GM23338 (cell line): ENCODE data around the gene TM4SF5. TPM values are rescaled to one million over a fixed set of nuclear protein-coding genes. Genes with fewer than 3 reads are reported as not detected.

Experiments
- ATAC-seq: fragments of 200-7000 bp; cut with Tn5 transposase; 3 replicates; pipeline ENCODE4 v1.9.1; 2020
- DNase-seq: peaks from one replicate; pipeline ENCODE4 v3.0.0-alpha.2; 2015; ENCODE audit warnings: low spot score
- H2AFZ ChIP-seq: fragments of 200-600 bp; sonication (generic); 2 replicates; pipeline ENCODE4 v1.8.0; 2016; ENCODE audit warnings: antibody characterized with exemption, mild to moderate bottlenecking, moderate library complexity
- H3F3A ChIP-seq: fragments of 200-600 bp; sonication (generic); replicated peaks from 2 replicates; pipeline ENCODE4 v1.8.0; 2017; ENCODE audit warnings: antibody characterized with exemption, mixed run types, low read depth
- H3K27ac ChIP-seq: fragments of 200-600 bp; sonication (generic); 2 replicates; pipeline ENCODE4 v1.6.1; 2016; ENCODE audit warnings: low read depth
- H3K27me3 ChIP-seq: fragments of 200-600 bp; sonication (generic); 2 replicates; pipeline ENCODE4 v1.8.0; 2016; ENCODE audit warnings: mild to moderate bottlenecking, mixed run types, moderate library complexity; ENCODE audit not compliant: insufficient read depth
- H3K36me3 ChIP-seq: fragments of 200-600 bp; sonication (generic); 2 replicates; pipeline ENCODE4 v1.8.0; 2016; ENCODE audit warnings: mild to moderate bottlenecking; ENCODE audit not compliant: insufficient read depth
- H3K4me1 ChIP-seq: fragments of 200-600 bp; sonication (generic); 2 replicates; pipeline ENCODE4 v1.8.0; 2016; ENCODE audit warnings: mild to moderate bottlenecking, moderate library complexity; ENCODE audit not compliant: insufficient read depth
- H3K4me2 ChIP-seq: fragments of 200-600 bp; sonication (generic); 2 replicates; pipeline ENCODE4 v1.7.1; 2017; ENCODE audit warnings: mixed run types
- H3K4me3 ChIP-seq: fragments of 200-600 bp; sonication (generic); 2 replicates; pipeline ENCODE4 v1.6.1; 2016; ENCODE audit warnings: mixed run types
- H3K79me2 ChIP-seq: fragments of 200-600 bp; sonication (generic); replicated peaks from 2 replicates; pipeline ENCODE4 v1.8.0; 2017; ENCODE audit warnings: mild to moderate bottlenecking; ENCODE audit not compliant: insufficient read depth
- H3K9me2 ChIP-seq: fragments of 200-600 bp; sonication (generic); 2 replicates; pipeline ENCODE4 v1.8.0; 2017; ENCODE audit not compliant: insufficient read depth
- H4K20me1 ChIP-seq: fragments of 200-600 bp; sonication (generic); replicated peaks from 2 replicates; pipeline ENCODE4 v1.8.0; 2017; ENCODE audit warnings: mild to moderate bottlenecking; ENCODE audit not compliant: insufficient read depth
- H3K27ac Mint-ChIP-seq: 2 replicates; pipeline ENCODE4 v1.8.0; 2020; ENCODE audit warnings: inconsistent platforms, mild to moderate bottlenecking, moderate library complexity, mixed read lengths
- H3K27me3 Mint-ChIP-seq: 3 replicates; pipeline ENCODE4 v1.8.0; 2022; ENCODE audit warnings: low read depth, mild to moderate bottlenecking, moderate library complexity, mixed read lengths, inconsistent platforms; ENCODE audit not compliant: insufficient read depth, poor library complexity
- H3K36me3 Mint-ChIP-seq: 3 replicates; pipeline ENCODE4 v1.8.0; 2021; ENCODE audit warnings: low read depth, mild to moderate bottlenecking, inconsistent platforms, moderate library complexity, mixed read lengths
- H3K4me1 Mint-ChIP-seq: 3 replicates; pipeline ENCODE4 v1.8.0; 2020; ENCODE audit warnings: mild to moderate bottlenecking, inconsistent platforms, mixed read lengths
- H3K4me3 Mint-ChIP-seq: 3 replicates; pipeline ENCODE4 v1.8.0; 2021; ENCODE audit warnings: moderate library complexity, mild to moderate bottlenecking, inconsistent platforms, mixed read lengths
- H3K9me3 Mint-ChIP-seq: 3 replicates; pipeline ENCODE4 v1.8.0; 2020; ENCODE audit warnings: moderate library complexity, mild to moderate bottlenecking, inconsistent platforms, mixed read lengths
- CREB1 ChIP-seq: fragments of 250-450 bp; sonication (Bioruptor Pico); IDR thresholded peaks from 2 replicates; pipeline ENCODE4 v1.5.0; 2020; ENCODE audit warnings: low read depth, mild to moderate bottlenecking, moderate library complexity
- CTCF ChIP-seq, 2 experiments: fragments of 200-600 bp in 1 of 2; sonication (generic) in 1 of 2; conservative IDR thresholded peaks; 2 replicates each; pipeline versions ENCODE4 v1.5.1 to v1.6.1; 2016 to 2017; ENCODE audit warnings: antibody characterized with exemption in 2 of 2, low read depth in 2 of 2, mild to moderate bottlenecking in 2 of 2, moderate library complexity in 1 of 2
- EZH2 ChIP-seq: fragments of 200-600 bp; sonication (generic); IDR thresholded peaks from one replicate; pipeline ENCODE4 v1.8.0; 2017; ENCODE audit warnings: antibody characterized with exemption, mild to moderate bottlenecking, low read depth; ENCODE audit not compliant: unreplicated experiment
- EZH2phosphoT487 ChIP-seq: fragments of 200-600 bp; sonication (generic); IDR thresholded peaks from one replicate; pipeline ENCODE4 v1.8.1; 2018; ENCODE audit warnings: antibody characterized with exemption; ENCODE audit not compliant: unreplicated experiment
- JUNB ChIP-seq: IDR thresholded peaks from one replicate; pipeline ENCODE4 v1.6.1; 2016; ENCODE audit warnings: antibody characterized with exemption; ENCODE audit not compliant: unreplicated experiment
- NANOG ChIP-seq: IDR thresholded peaks from 2 replicates; pipeline ENCODE4 v1.6.1; 2016; ENCODE audit warnings: antibody characterized with exemption, borderline replicate concordance
- POLR2AphosphoS5 ChIP-seq: IDR thresholded peaks from 2 replicates; pipeline ENCODE4 v1.6.1; 2016; ENCODE audit warnings: antibody characterized with exemption, low read depth
- REST ChIP-seq: IDR thresholded peaks from one replicate; pipeline ENCODE4 v1.6.1; 2018; ENCODE audit warnings: antibody characterized with exemption; ENCODE audit not compliant: unreplicated experiment
- STAT1 ChIP-seq: IDR thresholded peaks from one replicate; pipeline ENCODE4 v1.6.1; 2016; ENCODE audit warnings: antibody characterized with exemption; ENCODE audit not compliant: unreplicated experiment
- ZNF114 ChIP-seq: fragments of 250-450 bp; sonication (Bioruptor Pico); IDR thresholded peaks from 2 replicates; pipeline ENCODE4 v1.5.0; 2020; ENCODE audit warnings: mild to moderate bottlenecking, moderate library complexity
- ZNF331 ChIP-seq: fragments of 250-450 bp; sonication (Bioruptor Pico); IDR thresholded peaks from 2 replicates; pipeline ENCODE4 v1.5.0; 2020; ENCODE audit warnings: low read depth, mild to moderate bottlenecking, moderate library complexity
- polyA plus RNA-seq: library from polyadenylated mRNA; unstranded; fragments of >200 nt; fragmentation: Nextera tagmentation; extraction: Ambion mirVana; gene quantifications from 2 replicates; pipeline ENCODE4 v1.2.1, GENCODE V29; 2016
- total RNA-seq: library from RNA; depleted of rRNA; stranded (reverse); fragments of >200 nt; shearing (Covaris generic); gene quantifications from 2 replicates; pipeline ENCODE4 v1.2.3, GENCODE V29; 2014
- TF ChIP-seq, protein P1 (sequence below): fragments of 250-450 bp; sonication (Bioruptor Pico); IDR thresholded peaks from 2 replicates; pipeline ENCODE4 v1.5.0; 2020; ENCODE audit warnings: mild to moderate bottlenecking, moderate library complexity
- TF ChIP-seq, protein P2 (sequence below): IDR thresholded peaks from 2 replicates; pipeline ENCODE4 v1.6.1; 2016; ENCODE audit warnings: antibody characterized with exemption

Gene TM4SF5
- total and polyA plus RNA-seq, 2 experiments from 2014 or later = not detected

GRCh38 chr17:4795168-4795567 is 23.5 kb downstream of the TM4SF5 start:
- Histone ChIP-seq H3K4me2 (no peak overlapping the region), H3K4me1 (peaks cover 4% of the 10 kb centered on the region), H4K20me1 (no peaks in the 10 kb centered on the region), H3K27ac (no peak overlapping the region), H3K27me3 (peaks cover 21% of the 10 kb centered on the region), H2AFZ (peak overlapping the region; percentile 33), H3K9me2 (no peaks in the 10 kb centered on the region), H3K4me3 (no peak overlapping the region), H3K79me2 (peaks cover 16% of the 10 kb centered on the region), H3F3A (no peaks in the 10 kb centered on the region; the same call in 1 of the 2 replicates), H3K36me3 (peaks cover 13% of the 10 kb centered on the region; the same call in 1 of the 2 replicates)
- TF ChIP-seq POLR2AphosphoS5 (no peak), CTCF (conservative IDR thresholded peaks at IDR 0.05; ENCODE audit: low read depth in 2 of 2) (no peak), EZH2 (no peak), CREB1 (no peak), STAT1 (no peak), NANOG (no peak), ZNF331 (CRISPR knock-in tag) (no peak), EZH2phosphoT487 (no peak), JUNB (no peak), ZNF114 (no peak), REST (no peak)
- TF ChIP-seq, protein P1, sequence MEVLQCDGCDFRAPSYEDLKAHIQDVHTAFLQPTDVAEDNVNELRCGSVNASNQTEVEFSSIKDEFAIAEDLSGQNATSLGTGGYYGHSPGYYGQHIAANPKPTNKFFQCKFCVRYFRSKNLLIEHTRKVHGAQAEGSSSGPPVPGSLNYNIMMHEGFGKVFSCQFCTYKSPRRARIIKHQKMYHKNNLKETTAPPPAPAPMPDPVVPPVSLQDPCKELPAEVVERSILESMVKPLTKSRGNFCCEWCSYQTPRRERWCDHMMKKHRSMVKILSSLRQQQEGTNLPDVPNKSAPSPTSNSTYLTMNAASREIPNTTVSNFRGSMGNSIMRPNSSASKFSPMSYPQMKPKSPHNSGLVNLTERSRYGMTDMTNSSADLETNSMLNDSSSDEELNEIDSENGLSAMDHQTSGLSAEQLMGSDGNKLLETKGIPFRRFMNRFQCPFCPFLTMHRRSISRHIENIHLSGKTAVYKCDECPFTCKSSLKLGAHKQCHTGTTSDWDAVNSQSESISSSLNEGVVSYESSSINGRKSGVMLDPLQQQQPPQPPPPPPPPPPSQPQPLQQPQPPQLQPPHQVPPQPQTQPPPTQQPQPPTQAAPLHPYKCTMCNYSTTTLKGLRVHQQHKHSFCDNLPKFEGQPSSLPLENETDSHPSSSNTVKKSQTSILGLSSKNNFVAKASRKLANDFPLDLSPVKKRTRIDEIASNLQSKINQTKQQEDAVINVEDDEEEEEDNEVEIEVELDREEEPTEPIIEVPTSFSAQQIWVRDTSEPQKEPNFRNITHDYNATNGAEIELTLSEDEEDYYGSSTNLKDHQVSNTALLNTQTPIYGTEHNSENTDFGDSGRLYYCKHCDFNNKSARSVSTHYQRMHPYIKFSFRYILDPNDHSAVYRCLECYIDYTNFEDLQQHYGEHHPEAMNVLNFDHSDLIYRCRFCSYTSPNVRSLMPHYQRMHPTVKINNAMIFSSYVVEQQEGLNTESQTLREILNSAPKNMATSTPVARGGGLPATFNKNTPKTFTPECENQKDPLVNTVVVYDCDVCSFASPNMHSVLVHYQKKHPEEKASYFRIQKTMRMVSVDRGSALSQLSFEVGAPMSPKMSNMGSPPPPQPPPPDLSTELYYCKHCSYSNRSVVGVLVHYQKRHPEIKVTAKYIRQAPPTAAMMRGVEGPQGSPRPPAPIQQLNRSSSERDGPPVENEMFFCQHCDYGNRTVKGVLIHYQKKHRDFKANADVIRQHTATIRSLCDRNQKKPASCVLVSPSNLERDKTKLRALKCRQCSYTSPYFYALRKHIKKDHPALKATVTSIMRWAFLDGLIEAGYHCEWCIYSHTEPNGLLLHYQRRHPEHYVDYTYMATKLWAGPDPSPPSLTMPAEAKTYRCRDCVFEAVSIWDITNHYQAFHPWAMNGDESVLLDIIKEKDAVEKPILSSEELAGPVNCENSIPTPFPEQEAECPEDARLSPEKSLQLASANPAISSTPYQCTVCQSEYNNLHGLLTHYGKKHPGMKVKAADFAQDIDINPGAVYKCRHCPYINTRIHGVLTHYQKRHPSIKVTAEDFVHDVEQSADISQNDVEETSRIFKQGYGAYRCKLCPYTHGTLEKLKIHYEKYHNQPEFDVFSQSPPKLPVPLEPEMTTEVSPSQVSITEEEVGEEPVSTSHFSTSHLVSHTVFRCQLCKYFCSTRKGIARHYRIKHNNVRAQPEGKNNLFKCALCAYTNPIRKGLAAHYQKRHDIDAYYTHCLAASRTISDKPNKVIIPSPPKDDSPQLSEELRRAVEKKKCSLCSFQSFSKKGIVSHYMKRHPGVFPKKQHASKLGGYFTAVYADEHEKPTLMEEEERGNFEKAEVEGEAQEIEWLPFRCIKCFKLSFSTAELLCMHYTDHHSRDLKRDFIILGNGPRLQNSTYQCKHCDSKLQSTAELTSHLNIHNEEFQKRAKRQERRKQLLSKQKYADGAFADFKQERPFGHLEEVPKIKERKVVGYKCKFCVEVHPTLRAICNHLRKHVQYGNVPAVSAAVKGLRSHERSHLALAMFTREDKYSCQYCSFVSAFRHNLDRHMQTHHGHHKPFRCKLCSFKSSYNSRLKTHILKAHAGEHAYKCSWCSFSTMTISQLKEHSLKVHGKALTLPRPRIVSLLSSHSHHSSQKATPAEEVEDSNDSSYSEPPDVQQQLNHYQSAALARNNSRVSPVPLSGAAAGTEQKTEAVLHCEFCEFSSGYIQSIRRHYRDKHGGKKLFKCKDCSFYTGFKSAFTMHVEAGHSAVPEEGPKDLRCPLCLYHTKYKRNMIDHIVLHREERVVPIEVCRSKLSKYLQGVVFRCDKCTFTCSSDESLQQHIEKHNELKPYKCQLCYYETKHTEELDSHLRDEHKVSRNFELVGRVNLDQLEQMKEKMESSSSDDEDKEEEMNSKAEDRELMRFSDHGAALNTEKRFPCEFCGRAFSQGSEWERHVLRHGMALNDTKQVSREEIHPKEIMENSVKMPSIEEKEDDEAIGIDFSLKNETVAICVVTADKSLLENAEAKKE (CRISPR knock-in tag) = no peak
- TF ChIP-seq, protein P2, sequence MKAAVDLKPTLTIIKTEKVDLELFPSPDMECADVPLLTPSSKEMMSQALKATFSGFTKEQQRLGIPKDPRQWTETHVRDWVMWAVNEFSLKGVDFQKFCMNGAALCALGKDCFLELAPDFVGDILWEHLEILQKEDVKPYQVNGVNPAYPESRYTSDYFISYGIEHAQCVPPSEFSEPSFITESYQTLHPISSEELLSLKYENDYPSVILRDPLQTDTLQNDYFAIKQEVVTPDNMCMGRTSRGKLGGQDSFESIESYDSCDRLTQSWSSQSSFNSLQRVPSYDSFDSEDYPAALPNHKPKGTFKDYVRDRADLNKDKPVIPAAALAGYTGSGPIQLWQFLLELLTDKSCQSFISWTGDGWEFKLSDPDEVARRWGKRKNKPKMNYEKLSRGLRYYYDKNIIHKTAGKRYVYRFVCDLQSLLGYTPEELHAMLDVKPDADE = no peak
- Mint-ChIP-seq H3K27me3 (peaks cover 22% of the 10 kb centered on the region), H3K4me3 (peak overlapping the region; percentile 98), H3K4me1 (peaks cover 3% of the 10 kb centered on the region), H3K9me3 (peaks cover 2% of the 10 kb centered on the region; the same call in 2 of the 3 replicates), H3K27ac (no peak overlapping the region), H3K36me3 (peaks cover 18% of the 10 kb centered on the region)
- no peak for ATAC-seq
- DNase-seq = no peak
